ENCODE measurements around the gene ENTPD1. TPM values are rescaled to one million over a fixed set of nuclear protein-coding genes. Genes with fewer than 3 reads are reported as not detected.

The ENTPD1 gene
- total and polyA plus RNA-seq, 10 of the 15 experiments (the other 5 are each of a cell fraction or from before 2014, with no cell fraction given), result 110 to 413 (median 161) TPM

DNA sequence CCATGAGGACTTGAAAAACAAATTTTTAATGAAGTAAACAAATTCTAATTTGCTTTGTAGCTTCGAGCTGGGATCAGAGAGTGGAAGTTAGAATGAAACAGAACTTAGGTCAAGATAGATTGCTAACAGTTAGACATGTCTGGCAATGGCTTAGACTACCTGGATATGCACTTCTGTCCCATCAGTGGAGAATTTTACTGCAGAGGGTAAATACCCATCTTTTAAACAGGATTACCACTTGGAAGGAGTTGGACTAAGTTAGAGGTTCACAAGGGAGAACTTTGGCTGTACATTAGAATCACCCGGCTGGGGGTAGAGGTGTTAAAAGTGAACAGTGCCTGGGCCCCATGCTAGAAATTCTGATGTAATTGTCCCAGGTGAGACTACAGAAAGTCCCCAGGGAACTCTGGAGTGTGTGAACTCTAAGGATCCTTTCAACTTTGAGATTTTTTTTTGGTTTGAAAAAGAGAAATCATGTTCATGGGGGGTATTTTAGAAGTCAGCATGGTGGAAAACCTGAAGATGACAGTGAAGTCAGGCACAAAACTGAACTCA lies 35.5 kb downstream of the ENTPD1 start (continued):
- TF ChIP-seq ZBTB11 (CRISPR knock-in tag; IDR thresholded peaks at IDR 0.05), result no peak
- TF ChIP-seq NFIC (IDR thresholded peaks at IDR 0.05; ENCODE audit: low read depth, low read length), result peak; percentile 86
- TF ChIP-seq, protein P1, sequence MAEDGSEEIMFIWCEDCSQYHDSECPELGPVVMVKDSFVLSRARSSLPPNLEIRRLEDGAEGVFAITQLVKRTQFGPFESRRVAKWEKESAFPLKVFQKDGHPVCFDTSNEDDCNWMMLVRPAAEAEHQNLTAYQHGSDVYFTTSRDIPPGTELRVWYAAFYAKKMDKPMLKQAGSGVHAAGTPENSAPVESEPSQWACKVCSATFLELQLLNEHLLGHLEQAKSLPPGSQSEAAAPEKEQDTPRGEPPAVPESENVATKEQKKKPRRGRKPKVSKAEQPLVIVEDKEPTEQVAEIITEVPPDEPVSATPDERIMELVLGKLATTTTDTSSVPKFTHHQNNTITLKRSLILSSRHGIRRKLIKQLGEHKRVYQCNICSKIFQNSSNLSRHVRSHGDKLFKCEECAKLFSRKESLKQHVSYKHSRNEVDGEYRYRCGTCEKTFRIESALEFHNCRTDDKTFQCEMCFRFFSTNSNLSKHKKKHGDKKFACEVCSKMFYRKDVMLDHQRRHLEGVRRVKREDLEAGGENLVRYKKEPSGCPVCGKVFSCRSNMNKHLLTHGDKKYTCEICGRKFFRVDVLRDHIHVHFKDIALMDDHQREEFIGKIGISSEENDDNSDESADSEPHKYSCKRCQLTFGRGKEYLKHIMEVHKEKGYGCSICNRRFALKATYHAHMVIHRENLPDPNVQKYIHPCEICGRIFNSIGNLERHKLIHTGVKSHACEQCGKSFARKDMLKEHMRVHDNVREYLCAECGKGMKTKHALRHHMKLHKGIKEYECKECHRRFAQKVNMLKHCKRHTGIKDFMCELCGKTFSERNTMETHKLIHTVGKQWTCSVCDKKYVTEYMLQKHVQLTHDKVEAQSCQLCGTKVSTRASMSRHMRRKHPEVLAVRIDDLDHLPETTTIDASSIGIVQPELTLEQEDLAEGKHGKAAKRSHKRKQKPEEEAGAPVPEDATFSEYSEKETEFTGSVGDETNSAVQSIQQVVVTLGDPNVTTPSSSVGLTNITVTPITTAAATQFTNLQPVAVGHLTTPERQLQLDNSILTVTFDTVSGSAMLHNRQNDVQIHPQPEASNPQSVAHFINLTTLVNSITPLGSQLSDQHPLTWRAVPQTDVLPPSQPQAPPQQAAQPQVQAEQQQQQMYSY (CRISPR knock-in tag; IDR thresholded peaks at IDR 0.05), result no peak
- TF ChIP-seq IKZF1 (conservative IDR thresholded peaks at IDR 0.05), result peak; percentile 46; the same call in 1 of the 2 replicates
- 0 out of 2 replicates have a peak, but pooled peaks have one; percentile 35 for TF ChIP-seq WRNIP1 (IDR thresholded peaks at IDR 0.05; ENCODE audit: borderline replicate concordance, low read depth, low read length)
- peak; percentile 66; the same call in 1 of the 2 replicates for TF ChIP-seq CHD2 (IDR thresholded peaks at IDR 0.05; ENCODE audit: borderline replicate concordance, low read depth, low read length)
- TF ChIP-seq JUNB (IDR thresholded peaks at IDR 0.05), result peak; percentile 50; the same call in 1 of the 2 replicates
- 0 out of 2 replicates have a peak, but pooled peaks have one; percentile 51 for TF ChIP-seq JUND (IDR thresholded peaks at IDR 0.05; ENCODE audit: low read depth, low read length)
- TF ChIP-seq SMAD5 (IDR thresholded peaks at IDR 0.05; ENCODE audit: low read depth), result 0 out of 2 replicates have a peak, but pooled peaks have one; percentile 26
- 0 out of 2 replicates have a peak, but pooled peaks have one; percentile 31 for TF ChIP-seq NBN (IDR thresholded peaks at IDR 0.05)
- TF ChIP-seq CHD1 (IDR thresholded peaks at IDR 0.05; ENCODE audit: low read depth, low read length), result 0 out of 2 replicates have a peak, but pooled peaks have one; percentile 44
- TF ChIP-seq TCF12 (IDR thresholded peaks at IDR 0.05; ENCODE audit: low read depth, low read length), result peak; percentile 80; the same call in 1 of the 2 replicates
- TF ChIP-seq DPF2 (IDR thresholded peaks at IDR 0.05), result 0 out of 2 replicates have a peak, but pooled peaks have one; percentile 17
- peak; percentile 59 to 61; a peak in 3 of 4 replicates for TF ChIP-seq IKZF2 (IDR thresholded peaks at IDR 0.05)
